A673 (cell line): ENCODE results near the gene CRADD. TPM values are rescaled to one million over a fixed set of nuclear protein-coding genes. Genes with fewer than 3 reads are reported as not detected.

Experiments
- BruUV-seq: library from RNA; stranded (reverse); fragments of 400-500 nt; replicated peaks from 2 replicates; lab custom pipeline; 2021; lab: Mats Ljungman, UMichigan
- CTCF ChIA-PET: fragments of 300-600 bp; sonication (Branson Sonifier 250); formaldehyde crosslinking; loops from one replicate; lab custom pipeline; 2022; ENCODE audit warnings: antibody characterized with exemption; lab: Charles Lee
- POLR2A ChIA-PET: fragments of 300-600 bp; sonication (Branson Sonifier 250); formaldehyde crosslinking; loops from one replicate; lab custom pipeline; 2022; ENCODE audit warnings: antibody characterized with exemption; ENCODE audit not compliant: low non-redundant PET; lab: Charles Lee
- DNase-seq: peaks from one replicate; pipeline ENCODE4 v3.0.0-alpha.2; 2015; ENCODE audit warnings: low spot score
- H3K27ac ChIP-seq: fragments of 200-600 bp; sonication (generic); 2 replicates; pipeline ENCODE4 v1.5.1; 2016; ENCODE audit warnings: mixed run types, low read depth, mild to moderate bottlenecking, mixed read lengths, antibody characterized with exemption, low read length; ENCODE audit not compliant: poor library complexity, severe bottlenecking
- H3K27me3 ChIP-seq: fragments of 200-600 bp; sonication (generic); replicated peaks from 2 replicates; pipeline ENCODE4 v1.6.1; 2017; ENCODE audit warnings: mixed run types, low read depth, mild to moderate bottlenecking, mixed read lengths, antibody characterized with exemption, low read length; ENCODE audit not compliant: insufficient read depth, poor library complexity
- H3K36me3 ChIP-seq: fragments of 200-600 bp; sonication (generic); 2 replicates; pipeline ENCODE4 v1.6.1; 2016; ENCODE audit warnings: mixed run types, mild to moderate bottlenecking, mixed read lengths, antibody characterized with exemption, low read length; ENCODE audit not compliant: insufficient read depth, poor library complexity, severe bottlenecking
- H3K4me1 ChIP-seq: fragments of 200-600 bp; sonication (generic); 2 replicates; pipeline ENCODE4 v1.6.1; 2017; ENCODE audit warnings: mixed run types, mild to moderate bottlenecking, mixed read lengths, antibody characterized with exemption, low read length; ENCODE audit not compliant: insufficient read depth, poor library complexity, severe bottlenecking
- H3K4me3 ChIP-seq: fragments of 200-600 bp; sonication (generic); 2 replicates; pipeline ENCODE4 v1.5.1; 2016; ENCODE audit warnings: low read depth, mixed run types, mild to moderate bottlenecking, mixed read lengths, low read length; ENCODE audit not compliant: poor library complexity, severe bottlenecking
- H3K9me3 ChIP-seq: fragments of 200-600 bp; sonication (generic); 2 replicates; pipeline ENCODE4 v1.6.1; 2016; ENCODE audit warnings: mixed run types, low read depth, mild to moderate bottlenecking, mixed read lengths, antibody characterized with exemption, low read length; ENCODE audit not compliant: poor library complexity, severe bottlenecking
- CTCF ChIP-seq: fragments of 300-800, 200-600 bp; sonication (generic); conservative IDR thresholded peaks from 2 replicates; pipeline ENCODE4 v1.5.1; 2017; ENCODE audit warnings: low read depth, mild to moderate bottlenecking, antibody characterized with exemption, low read length, moderate library complexity, mixed read lengths
- EZH2 ChIP-seq: fragments of 200-600 bp; sonication (generic); IDR thresholded peaks from 2 replicates; pipeline ENCODE4 v1.6.1; 2017; ENCODE audit warnings: borderline replicate concordance, low read depth, mild to moderate bottlenecking, mixed read lengths, antibody characterized with exemption, low read length; ENCODE audit not compliant: poor library complexity, severe bottlenecking
- intact Hi-C: fragments of 100-400 bp; cut with micrococcal nuclease; formaldehyde crosslinking; loops from one replicate; pipeline ENCODE4 v1.10.0; 2022; ENCODE audit not compliant: unreplicated experiment
- total RNA-seq: library from RNA; stranded (reverse); gene quantifications from 2 replicates; pipeline ENCODE4 v1.2.3, GENCODE V29; 2021

Gene CRADD
- total RNA-seq, 1 experiment from 2014 or later: 9.1 TPM

GRCh38 chr12:93642751-93643150 lies 34.4 kb upstream of the CRADD start:
- ChIA-PET POLR2A (no interaction called here), CTCF (no interaction called here)
- Histone ChIP-seq H3K4me3 (no peak overlapping the region), H3K9me3 (no peaks in the 10 kb centered on the region), H3K27me3 (no peaks in the 10 kb centered on the region), H3K27ac (no peak overlapping the region), H3K36me3 (no peaks in the 10 kb centered on the region), H3K4me1 (peaks cover 3% of the 10 kb centered on the region)
- no peak for DNase-seq
- intact Hi-C loops: no loop called here
- no peak for TF ChIP-seq CTCF
- TF ChIP-seq EZH2: no peak
- no TSS peak for BruUV-seq

- Histone ChIP-seq H3K36me3 (no peaks in the 10 kb centered on the region), H3K9me3 (no peaks in the 10 kb centered on the region), H3K27ac (no peak overlapping the region), H3K27me3 (no peaks in the 10 kb centered on the region), H3K4me3 (no peak overlapping the region), H3K4me1 (no peaks in the 10 kb centered on the region)
- DNase-seq: peak; percentile 15
- no TSS peak for BruUV-seq
- POLR2A ChIA-PET: no interaction called here
- TF ChIP-seq CTCF (no peak), EZH2 (no peak)
- intact Hi-C loops: no loop called here
- CTCF ChIA-PET: no interaction called here
Measured at GRCh38 chr12:93645702-93646101, 31.5 kb upstream of the CRADD start.

GRCh38 chr12:93650626-93651025 lies 26.5 kb upstream of the CRADD start:
- intact Hi-C loops: no loop called here
- DNase-seq: no peak
- no peaks in the 10 kb centered on the region for H3K9me3 ChIP-seq
- no peak overlapping the region for H3K4me3 ChIP-seq
- no peaks in the 10 kb centered on the region for H3K36me3 ChIP-seq
- no peak for TF ChIP-seq EZH2
- no peak for TF ChIP-seq CTCF
- H3K4me1 ChIP-seq: no peaks in the 10 kb centered on the region
- no peak overlapping the region for H3K27ac ChIP-seq
- ChIA-PET POLR2A (no interaction called here), CTCF (no interaction called here)
- no peaks in the 10 kb centered on the region for H3K27me3 ChIP-seq
- no TSS peak for BruUV-seq
